Stimulated activated CD8-positive, alpha-beta memory T cell treated with anti-CD3 and anti-CD28 coated beads, Interleukin-7, amount 100 ng/mL, for 24 hours (primary cell): Measurements from ENCODE around the gene SNRNP35.
"Not testable (repeated sequence)": the region's sequence is repeated elsewhere in the genome, so short reads cannot be mapped to it uniquely, and the experiment has no call there.

Source experiments
- DNase-seq: peaks from one replicate; pipeline ENCODE4 v3.0.0-alpha.2; 2020; ENCODE audit warnings: low read depth

Gene SNRNP35, protein sequence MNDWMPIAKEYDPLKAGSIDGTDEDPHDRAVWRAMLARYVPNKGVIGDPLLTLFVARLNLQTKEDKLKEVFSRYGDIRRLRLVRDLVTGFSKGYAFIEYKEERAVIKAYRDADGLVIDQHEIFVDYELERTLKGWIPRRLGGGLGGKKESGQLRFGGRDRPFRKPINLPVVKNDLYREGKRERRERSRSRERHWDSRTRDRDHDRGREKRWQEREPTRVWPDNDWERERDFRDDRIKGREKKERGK

DNA sequence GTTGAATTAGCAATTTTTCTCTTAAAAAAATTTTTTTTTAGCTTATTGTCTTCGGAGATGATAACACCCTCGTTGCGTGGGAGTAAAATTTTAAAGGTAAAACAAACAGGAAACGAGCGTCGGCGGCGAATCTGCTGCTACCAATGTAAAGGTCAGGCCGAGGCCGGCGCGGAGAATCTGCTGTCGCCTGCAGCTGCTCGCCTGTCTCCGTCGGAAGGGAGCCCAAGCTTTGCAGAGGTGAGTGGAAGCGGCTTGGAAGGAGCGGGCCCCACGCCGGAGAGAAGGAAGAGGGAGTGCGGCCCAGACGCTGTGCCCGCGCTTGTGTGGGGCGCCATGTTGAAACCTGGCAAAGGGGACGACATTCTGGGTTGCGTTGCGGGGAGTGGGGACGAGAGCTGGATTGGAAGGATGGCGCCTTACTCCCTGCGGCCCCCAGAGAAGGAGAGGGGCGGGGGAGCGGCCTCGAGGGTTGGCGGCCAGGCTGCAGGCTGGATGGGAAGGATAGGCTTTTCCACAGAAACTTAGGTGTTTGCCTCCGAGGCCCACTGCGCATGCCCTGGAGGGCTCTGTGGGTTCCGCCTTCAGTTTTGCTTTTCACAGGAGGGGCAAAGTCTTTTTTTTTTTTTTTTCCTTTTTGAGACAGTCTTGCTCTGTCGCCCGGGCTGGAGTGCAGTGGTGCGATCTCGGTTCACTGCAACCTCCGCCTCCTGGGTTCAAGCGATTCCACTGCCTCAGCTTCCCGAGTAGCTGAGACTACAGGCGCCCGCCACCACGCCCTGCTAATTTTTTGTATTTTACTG lies at the start of gene SNRNP35:
TSS of gene SNRNP35 (plus strand) at position 160 of the 800 bp plus-strand sequence. CDS start 7,402 bp downstream, outside the sequence.
- peak; percentile 74 for DNase-seq

DNA sequence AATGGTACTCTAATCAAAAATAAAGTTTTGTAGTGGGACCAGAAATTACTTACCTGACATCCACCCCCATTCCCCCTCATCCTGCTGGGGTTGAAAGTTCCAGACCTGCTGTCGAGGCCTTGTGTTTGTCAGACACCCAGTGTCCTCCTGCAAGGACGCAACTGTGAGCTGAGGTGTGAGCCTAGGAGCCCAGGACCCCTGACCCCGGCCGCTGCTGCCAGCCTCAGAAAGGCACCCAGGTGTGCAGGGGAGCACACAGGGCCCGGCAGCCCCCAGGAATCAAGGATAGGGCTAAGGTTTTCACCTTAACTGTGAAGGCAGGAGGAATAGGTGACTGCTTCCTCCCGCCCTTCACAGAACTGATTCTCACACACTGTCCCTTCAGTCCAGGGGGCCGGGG lies 49.3 kb upstream of the SNRNP35 start:
- DNase-seq, result not testable (repeated sequence)

DNA sequence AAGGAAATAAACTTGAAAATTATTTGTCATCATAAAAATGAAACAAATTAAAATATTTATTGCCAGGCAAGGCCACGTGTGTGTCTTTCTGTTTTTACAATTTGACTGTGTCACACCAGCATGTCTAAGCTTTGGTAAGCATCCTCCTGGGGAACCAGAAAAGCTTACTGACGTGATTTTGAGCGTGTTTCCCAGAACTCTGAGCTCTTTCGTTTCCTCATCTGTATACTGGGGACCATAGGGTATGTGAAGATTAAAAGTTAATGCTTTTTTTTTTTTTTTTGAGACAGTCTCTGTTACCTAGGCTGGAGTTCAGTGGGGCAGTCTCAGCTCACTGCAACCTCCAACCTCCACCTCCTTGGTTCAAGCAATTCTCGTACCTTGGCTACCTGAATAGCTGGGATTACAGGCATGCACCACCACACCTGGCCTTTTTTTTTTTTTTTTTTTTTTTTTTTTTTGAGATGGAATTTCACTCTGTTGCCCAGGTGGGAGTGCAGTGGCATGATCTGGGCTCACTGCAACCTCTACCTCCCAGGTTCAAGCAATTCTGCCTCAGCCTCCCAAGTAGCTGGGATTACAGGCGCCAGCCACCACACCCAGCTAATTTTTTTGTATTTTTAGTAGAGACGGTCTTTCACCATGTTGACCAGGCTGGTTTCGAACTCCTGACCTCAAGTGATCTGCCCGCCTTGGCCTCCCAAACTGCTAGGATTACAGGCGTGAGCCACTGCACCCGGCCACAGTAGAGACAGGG lies 48.5 kb upstream of the SNRNP35 start:
- not testable (repeated sequence) for DNase-seq

DNA sequence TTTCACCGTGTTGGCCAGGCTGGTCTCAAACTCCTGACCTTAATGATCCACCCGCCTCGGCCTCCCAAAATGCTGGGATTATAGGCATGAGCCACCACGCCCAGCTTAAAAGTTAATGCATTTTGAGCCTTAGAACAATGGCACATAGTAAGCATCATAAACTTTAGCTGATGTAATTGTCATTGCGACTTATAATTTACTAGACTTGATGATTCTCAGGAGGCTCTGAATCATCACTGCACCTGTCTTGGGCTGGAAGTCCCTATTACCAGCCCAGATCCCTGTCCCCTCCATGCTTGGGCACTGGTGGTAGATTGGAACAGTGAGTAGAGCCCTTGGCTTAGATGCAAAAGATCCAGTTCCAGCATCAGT lies 47.9 kb upstream of the SNRNP35 start:
- DNase-seq, result no peak

DNA sequence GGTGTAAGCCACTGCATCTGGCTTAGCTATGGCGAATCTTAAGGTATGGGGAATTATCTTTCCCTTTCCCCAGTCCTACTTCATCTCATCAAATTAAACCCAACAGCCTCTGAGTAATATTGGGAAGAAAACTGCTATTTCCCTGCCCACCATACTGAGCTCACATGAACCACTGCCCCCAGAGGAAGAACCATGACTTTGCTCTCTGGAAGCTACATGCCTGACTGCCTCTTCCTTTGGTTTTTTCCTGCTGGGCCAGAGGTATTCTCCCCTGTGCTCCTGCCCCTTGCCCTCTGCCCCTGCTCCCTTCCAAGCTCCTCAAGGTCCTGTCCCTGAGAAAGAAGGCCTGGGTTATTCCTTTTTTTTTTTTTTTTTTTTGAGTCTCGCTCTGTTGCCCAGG lies 36.6 kb upstream of the SNRNP35 start:
- no peak for DNase-seq

DNA sequence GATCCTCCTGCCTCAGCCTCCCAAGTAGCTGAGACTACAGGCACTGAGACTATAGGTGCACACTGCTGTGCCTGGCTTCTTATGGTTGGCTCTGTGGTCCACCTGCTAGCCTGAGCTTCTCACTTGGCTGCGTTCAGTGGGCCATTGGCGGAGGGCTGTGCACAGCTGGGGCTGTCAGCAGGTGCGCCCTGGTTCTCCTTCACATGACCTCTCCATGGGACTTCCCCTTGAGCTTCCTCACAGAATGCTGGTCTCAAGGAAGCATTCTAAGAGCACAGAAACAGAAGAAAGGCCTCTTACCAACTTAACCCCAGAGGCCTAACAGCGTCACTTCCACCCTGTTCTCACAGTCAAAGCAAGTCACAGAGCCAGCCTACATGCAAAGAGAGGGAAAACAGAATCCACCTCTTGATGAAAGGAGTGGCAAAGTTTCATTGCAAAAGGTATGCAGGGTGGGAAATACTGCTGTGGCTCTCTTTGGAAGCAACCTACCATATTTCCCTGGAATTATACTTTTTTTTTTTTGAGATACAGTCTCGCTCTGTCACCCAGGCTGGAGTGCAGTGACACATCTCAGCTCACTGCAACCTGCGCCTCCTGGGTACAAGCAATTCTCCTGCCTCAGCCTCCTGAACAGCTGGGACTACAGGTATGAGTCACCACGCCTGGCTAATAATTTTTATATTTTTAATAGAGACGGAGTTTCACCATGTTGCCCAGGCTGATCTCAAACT lies 30.7 kb upstream of the SNRNP35 start:
- DNase-seq, result no peak

DNA sequence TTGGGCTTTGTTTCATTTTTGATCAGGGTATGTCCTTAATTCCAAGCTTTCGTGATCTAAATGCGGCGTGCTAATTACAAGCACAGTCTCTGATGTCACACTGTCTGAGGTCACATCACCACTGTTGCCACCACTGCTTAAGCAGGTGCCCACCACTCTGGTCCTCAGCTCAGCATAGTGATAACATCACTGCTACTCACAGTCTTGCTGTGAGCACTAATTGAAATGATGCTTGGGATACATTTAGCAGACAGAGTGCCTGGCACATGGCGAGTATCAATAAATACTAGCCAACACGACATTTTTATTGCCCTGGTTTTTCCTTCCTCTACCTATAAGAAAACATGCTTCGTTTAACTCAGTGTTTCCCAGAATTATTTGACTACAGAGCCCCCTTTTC lies 29.3 kb upstream of the SNRNP35 start:
- DNase-seq, result no peak

DNA sequence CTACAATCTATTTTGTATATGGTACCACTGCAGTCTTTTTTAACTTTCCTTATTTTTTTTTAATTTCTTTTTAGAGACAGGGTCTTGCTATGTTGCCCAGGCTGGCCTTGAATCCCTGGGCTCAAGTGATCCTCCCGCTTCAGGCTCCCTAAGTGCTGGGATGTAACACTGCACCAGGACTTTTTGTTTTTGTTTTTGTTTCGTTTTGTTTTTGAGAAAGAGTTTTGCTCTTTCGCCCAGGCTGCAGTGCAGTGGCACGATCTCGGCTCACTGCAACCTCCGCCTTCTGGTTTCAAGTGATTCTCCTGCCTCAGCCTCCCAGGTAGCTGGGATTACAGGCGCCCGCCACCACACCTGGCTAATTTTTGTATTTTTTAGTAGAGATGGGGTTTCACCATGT lies 28.8 kb upstream of the SNRNP35 start:
- not testable (repeated sequence) for DNase-seq

DNA sequence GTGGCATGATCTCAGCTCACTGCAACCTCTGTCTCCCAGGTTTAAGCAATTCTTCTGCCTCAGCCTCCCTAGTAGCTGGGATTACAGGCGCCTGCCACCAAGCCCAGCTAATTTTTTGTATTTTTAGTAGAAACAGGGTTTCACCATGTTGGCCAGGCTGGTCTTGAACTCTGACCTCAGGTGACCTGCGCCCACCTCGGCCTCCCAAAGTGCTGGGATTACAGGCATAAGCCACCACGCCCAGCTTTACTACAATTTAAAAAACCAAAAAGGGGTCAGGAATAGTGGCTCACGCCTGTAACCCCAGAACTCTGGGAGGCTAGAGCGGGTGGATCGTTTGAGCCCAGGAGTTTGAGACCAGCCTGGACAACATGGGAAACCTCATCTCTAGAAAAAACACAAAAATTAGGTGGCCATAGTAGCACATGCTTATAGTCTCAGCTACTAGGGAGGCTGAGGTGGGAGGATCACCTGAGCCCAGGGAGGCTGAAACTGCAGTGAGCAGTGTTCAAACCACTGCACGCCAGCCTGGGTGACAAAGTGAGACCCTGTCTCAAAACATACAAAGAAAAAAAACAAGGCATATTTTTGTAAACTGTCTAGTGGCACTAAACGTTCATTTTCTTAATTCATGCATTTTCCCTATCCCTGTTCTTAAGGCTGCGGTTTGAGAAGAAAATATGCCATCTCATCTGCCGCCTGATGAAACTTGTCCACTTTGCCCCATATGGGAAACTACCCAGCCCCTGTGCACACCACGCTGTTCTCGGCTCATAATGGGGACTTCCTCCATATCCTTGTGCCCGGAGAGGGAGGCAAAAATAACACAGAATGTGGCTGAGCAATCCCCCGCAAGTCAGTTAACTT lies 25.8 kb upstream of the SNRNP35 start:
- not testable (repeated sequence) for DNase-seq

DNA sequence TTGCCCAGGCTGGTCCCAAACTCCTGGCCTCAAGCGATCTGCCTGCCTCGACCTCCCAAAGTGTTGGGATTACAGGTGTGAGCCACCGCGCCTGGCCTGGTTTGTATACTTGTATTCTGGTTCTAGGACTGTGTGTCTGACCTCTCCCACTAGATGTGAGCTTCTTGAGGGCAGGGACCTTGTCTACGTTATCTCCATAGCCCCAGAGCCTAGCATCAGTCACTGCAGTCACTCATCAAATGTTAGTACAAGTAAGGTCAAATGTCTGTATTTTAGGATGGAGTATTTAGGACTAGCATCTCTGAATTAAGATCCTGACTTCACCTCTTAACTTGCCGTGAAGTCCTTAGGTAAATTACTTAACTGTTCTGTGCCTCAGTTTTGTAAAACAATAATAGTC lies 24.3 kb upstream of the SNRNP35 start:
- DNase-seq, result no peak

DNA sequence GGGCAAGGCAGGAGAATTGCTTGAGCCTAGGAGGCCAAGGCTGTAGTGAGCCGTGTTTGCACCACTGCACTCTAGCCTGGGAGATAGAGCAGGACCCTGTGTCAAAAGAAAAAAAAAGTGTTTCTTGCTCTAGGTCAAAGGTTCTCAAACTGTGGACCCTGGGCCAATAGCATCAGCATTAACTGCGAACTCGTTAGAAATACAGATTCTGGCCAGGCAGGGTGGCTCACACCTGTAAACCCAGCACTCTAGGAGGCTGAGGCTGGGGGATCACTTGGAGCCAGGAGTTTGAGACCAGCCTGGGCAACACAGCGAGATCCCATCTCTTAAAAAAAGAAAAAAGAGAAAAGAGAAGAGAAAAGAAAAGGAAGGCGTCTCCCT lies 22.3 kb upstream of the SNRNP35 start:
- no peak for DNase-seq

DNA sequence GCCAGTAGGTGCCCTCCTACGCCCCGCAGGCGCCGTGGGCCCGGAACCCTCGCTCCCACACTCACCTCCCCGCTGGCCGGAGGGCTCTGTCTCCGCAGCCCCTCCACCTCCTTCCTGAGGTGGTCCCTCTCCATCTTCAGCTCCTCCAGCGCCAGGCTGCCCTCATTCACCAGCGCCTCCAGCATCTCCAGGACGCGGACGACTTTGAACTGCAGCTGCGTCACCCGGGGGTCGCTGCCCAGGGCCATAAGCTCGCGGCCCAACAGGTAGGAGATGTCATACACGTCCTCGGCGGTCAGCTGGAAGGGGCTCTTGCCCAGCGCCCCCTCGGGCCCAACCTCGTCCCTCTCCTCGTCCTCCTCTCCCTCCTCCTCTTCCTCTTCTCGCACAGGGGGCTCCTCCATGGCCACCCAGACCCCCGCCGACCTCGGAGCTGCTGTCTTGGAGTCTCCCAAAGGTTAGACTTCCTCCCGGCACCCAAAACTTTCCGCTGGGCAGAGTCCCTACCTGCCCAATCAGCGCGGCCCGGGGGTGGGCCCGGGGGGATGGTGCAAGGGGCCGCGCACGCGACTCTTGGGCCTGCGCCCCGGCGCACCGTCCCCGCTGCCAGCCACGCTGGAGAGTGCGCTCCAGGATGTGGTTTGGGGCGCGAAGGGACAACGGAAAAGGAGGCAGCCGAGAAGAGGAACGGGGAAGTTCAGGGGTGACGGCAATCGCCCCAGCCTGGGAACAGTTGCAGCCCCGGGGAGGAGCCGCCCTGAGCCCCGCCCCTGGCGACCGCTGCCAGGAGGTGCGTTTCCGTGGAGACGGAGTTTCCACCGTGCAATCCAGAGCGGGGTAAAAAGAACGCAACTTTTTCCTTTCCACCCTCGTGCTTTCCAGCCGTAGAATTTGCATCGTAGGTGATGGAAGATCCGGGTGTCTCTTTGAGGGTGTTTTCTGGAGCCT lies 21.6 kb upstream of the SNRNP35 start, which contains the start of gene RILPL2:
TSS of gene RILPL2 (minus strand) at position 668 of the 948 bp plus-strand sequence. CDS start at position 404, 264 bp downstream.
- DNase-seq, result peak; percentile 88

DNA sequence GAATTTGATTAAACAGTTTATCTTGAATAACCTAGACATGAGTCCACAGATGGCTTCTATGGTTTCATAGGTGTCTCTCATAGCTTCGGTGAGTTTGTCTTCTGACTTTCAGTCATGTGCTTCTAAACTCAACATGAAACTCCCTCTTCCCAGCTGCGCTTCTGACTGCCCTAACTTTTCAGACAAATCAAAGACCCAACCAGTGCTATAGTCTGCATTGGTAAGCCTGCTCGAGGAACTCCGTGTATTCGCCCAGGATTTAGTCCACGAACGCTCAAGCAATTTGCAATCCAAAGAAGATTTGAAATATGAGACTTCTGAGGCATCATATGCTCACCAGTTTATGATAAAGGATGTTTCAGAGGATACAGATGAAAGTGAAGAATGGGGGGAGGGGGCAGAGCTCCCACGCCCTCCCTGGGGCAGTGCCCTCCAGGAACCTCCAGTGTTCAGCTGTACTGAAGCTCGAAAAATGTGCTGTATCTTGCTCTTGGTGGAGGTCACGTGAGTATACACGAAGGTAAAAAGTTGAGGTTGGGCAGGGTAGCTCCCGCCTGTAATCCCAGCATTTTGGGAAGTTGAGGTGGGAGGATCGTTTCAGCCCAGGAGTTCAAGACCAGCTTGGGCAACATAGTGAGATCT lies 16.3 kb upstream of the SNRNP35 start:
- DNase-seq, result no peak

DNA sequence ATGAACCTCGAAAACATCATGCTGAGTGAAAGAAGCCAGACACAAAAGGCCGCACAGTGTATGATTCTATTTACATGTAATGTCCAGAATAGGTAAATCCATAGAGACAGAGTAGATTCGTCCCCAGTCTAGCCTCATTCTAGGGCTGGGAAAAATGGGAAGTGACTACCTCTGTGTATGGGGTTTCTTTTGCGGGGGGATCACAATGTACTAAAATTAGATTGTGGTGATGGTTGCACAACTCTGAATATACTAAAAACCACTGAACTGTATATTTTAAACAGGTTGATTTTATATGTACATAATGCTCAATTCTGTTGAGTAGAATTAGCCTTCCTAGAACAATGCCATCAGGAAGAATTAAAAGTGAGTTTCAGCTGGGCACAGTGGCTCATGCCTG lies 15.2 kb upstream of the SNRNP35 start:
- no peak for DNase-seq

DNA sequence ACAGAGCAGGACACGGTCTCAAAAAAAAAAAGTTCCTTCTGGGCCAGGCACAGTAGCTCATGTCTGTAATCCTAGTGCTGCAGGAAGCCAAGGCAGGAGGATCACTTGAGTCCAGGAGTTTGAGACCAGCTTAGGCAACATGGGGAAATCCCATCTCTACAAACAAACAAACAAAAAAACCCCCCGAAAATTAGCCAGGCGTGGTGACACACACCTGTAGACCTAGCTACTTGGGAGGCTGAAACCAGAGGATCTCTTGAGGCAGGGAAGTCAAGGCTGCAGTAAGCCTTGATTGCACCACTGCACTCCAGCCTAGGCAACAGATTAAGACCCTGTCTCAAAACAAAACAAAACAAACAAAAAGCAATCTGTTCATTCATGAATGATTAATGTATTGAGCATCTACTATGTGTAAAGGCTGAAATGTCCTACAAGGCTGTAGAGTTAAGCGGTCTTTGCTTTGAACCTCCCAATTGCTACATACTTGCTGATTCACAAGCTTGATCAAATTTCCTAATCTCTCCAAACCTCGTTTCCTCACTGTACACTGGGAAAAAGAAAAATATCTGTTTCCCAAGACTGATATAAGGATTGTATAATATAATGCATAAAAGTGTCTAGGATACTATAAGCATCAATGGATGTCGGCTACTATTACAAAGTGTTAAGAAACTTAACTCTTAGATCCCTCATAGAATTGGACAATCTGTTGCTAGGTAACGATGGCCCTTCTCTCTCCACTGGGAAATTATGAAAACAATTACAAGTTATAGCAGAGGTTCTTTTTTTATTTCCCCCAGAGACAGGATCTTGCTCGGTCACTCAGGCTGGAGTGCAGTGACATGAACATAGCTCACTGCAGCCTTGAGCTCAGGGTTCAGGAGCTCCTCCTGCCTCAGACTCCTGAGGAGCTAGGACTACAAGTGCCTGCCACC lies 13.6 kb upstream of the SNRNP35 start:
- DNase-seq, result no peak

DNA sequence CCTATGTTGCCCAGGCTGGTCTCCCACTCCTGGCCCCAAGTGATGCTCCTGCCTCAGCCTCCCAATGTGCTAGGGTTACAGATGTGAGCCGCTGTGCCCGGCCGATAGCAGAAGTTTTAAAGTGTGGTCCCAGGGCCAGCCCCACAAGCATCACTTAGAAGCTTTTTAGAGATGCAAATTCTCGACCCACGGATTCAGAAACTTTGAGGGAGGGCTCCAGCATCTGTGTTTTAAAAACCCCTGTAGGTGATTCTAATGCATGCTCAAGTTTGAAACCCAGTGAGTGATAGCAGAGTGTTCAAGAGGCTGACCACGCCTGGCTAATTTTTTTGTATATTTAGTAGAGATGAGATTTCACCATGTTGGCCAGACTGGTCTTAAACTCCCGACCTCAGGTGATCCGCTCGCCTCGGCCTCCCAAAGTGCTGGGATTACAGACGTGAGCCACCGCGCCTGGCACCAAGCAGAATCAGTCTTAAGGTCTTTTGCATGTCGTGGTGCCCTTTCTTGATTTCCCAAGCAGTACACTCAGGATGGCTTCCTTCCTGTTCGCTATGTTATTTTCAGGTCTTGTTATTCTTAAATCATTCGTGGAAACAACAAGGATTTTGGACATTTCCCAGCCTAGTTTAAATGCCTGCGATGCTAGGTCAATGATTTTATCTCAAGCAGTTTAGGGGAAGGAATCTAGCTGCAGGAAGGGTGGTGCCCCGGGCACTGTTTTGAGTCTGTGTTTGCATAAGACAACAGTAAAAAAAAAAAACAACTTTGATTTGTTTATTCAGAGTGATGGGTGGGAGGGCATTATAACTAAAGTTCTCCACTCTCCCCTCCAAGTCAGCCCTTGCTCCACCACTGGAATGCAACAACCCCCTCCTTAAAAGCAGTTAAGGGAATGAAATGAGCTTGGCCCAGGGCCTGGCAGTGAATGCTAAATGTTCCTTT lies 12.3 kb upstream of the SNRNP35 start:
- DNase-seq, result no peak

DNA sequence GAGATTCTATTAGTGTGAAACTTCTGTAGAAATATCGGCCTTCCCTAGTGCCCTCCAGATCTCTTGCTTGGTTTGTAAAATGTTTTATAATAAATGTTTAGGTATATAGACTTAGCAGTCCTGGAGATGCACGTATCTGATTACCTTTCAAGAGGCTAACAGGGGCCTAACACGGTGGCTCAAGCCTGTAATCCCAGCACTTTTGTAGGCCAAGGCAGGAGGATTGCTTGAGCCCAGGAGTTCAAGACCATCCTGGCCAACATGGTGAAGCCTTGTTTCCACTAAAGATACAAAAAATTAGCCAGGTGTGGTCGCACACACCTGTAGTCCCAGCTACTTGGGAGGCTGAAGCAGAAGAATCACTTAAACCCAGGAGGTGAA lies 11.6 kb upstream of the SNRNP35 start:
- DNase-seq, result no peak
